ENCODE results near the gene CNBD2.

GRCh38 chr20:36063916-36064657 is 95.7 kb downstream of the CNBD2 start:
- TF ChIP-seq TAF1 (IDR thresholded peaks at IDR 0.05; ENCODE audit: borderline replicate concordance, low read depth, low read length) = no peak
- TF ChIP-seq POLR2AphosphoS5 (IDR thresholded peaks at IDR 0.05; ENCODE audit: low read depth, low read length) = no peak
- TF ChIP-seq POLR2A (IDR thresholded peaks at IDR 0.05; ENCODE audit: low read depth, low read length) = no peak

Measured in GM12892 (cell line).